ENCODE measurements around the gene CACNG5. TPM values are rescaled to one million over a fixed set of nuclear protein-coding genes. Genes with fewer than 3 reads are reported as not detected.

The CACNG5 gene
- total RNA-seq, 1 donor from 2014 or later, result not detected

GRCh38 chr17:66920435-66920834 lies 85.5 kb downstream of the CACNG5 start:
- no peak for TF ChIP-seq CTCF (IDR thresholded peaks at IDR 0.05; ENCODE audit: insufficient read depth, low read length, poor library complexity, severe bottlenecking)
- Histone ChIP-seq H3K36me3 (ENCODE audit: control insufficient read depth, insufficient read depth, low read length) (no peaks in the 10 kb centered on the region), H3K27me3 (ENCODE audit: control insufficient read depth, insufficient read depth, low read length) (peaks cover 5% of the 10 kb centered on the region), H3K4me3 (ENCODE audit: low read depth, low read length) (no peak overlapping the region)
- no peak for DNase-seq (ENCODE audit: low read depth)

- Histone ChIP-seq H3K27me3 (ENCODE audit: control insufficient read depth, insufficient read depth, low read length) (peaks cover 5% of the 10 kb centered on the region), H3K36me3 (ENCODE audit: control insufficient read depth, insufficient read depth, low read length) (no peaks in the 10 kb centered on the region), H3K4me3 (ENCODE audit: low read depth, low read length) (no peak overlapping the region)
- no peak for DNase-seq (ENCODE audit: low read depth)
- no peak for TF ChIP-seq CTCF (IDR thresholded peaks at IDR 0.05; ENCODE audit: insufficient read depth, low read length, poor library complexity, severe bottlenecking)
These were observed 86.0 kb downstream of the CACNG5 start for GRCh38 chr17:66920950-66921349.

DNA sequence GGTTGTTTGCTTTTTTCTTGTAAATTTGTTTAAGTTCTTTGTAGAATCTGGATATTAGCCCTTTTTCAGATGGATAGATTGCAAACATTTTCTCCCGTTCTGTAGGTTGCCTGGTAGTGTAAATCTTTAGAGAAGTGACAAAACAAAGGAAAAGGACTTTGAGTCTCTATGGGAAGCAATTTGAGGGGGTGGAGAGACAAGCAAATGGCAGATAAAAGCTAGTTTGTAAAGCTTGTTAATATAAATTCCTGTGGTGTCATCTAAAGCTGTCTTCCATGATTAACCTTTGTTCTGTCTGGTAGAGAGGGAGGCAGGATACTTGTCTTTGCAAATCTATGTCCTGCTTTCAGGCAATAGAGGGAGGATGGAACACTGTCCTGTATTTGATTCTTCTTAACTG lies 89.0 kb downstream of the CACNG5 start:
- no peak for DNase-seq (ENCODE audit: low read depth)
- TF ChIP-seq CTCF (IDR thresholded peaks at IDR 0.05; ENCODE audit: insufficient read depth, low read length, poor library complexity, severe bottlenecking), result no peak
- Histone ChIP-seq H3K27me3 (ENCODE audit: control insufficient read depth, insufficient read depth, low read length) (peaks cover 5% of the 10 kb centered on the region), H3K4me3 (ENCODE audit: low read depth, low read length) (no peak overlapping the region), H3K36me3 (ENCODE audit: control insufficient read depth, insufficient read depth, low read length) (no peaks in the 10 kb centered on the region)

GRCh38 chr17:66925811-66926500 lies 91.0 kb downstream of the CACNG5 start:
- Histone ChIP-seq H3K36me3 (ENCODE audit: control insufficient read depth, insufficient read depth, low read length) (no peaks in the 10 kb centered on the region), H3K4me3 (ENCODE audit: low read depth, low read length) (no peak overlapping the region), H3K27me3 (ENCODE audit: control insufficient read depth, insufficient read depth, low read length) (peaks cover under 1% of the 10 kb centered on the region)
- no peak for DNase-seq (ENCODE audit: low read depth)
- TF ChIP-seq CTCF (IDR thresholded peaks at IDR 0.05; ENCODE audit: insufficient read depth, low read length, poor library complexity, severe bottlenecking), result no peak

DNA sequence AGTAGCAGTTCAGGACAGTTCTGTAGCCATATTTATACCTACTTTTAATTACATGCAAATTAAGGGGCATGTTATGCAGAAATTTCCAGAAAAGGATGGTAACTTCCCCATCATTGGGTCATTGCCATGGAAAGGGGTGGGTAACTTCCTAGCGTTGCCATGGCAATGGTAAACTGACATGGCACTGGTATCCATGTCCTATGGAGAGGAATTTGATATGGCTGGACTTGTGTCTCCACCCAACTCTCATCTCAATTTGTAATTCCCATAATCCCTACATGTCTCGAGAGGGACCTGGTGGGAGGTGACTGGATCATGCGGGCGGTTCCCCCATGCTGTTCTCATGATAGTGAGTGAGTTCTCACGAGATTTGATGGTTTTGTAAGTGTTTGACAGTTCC lies 94.0 kb downstream of the CACNG5 start:
- Histone ChIP-seq H3K36me3 (ENCODE audit: control insufficient read depth, insufficient read depth, low read length) (no peaks in the 10 kb centered on the region), H3K27me3 (ENCODE audit: control insufficient read depth, insufficient read depth, low read length) (no peaks in the 10 kb centered on the region), H3K4me3 (ENCODE audit: low read depth, low read length) (no peak overlapping the region)
- no peak for DNase-seq (ENCODE audit: low read depth)
- TF ChIP-seq CTCF (IDR thresholded peaks at IDR 0.05; ENCODE audit: insufficient read depth, low read length, poor library complexity, severe bottlenecking), result no peak

DNA sequence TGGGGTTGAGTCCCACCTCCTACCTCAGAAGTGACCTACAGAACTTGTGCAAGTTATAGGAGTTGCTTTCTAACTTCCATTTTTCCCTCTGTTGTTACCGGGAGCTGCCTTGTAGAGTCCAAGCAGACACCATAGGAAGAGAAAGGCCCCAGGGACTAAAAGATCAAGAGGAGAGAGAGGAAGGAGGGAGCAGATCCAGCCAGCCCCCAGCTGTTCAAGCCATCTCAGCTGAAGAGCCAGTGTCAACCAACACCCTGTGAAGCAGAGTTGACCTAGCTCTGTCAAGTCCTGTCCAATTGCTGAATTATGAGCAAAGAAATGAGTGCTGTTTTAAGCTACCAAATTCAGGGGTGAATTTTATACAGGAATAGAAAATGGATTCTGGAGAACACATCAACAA lies 94.7 kb downstream of the CACNG5 start:
- DNase-seq (ENCODE audit: low read depth), result no peak
- Histone ChIP-seq H3K27me3 (ENCODE audit: control insufficient read depth, insufficient read depth, low read length) (no peaks in the 10 kb centered on the region), H3K36me3 (ENCODE audit: control insufficient read depth, insufficient read depth, low read length) (no peaks in the 10 kb centered on the region), H3K4me3 (ENCODE audit: low read depth, low read length) (no peak overlapping the region)
- TF ChIP-seq CTCF (IDR thresholded peaks at IDR 0.05; ENCODE audit: insufficient read depth, low read length, poor library complexity, severe bottlenecking), result no peak

All from kidney epithelial cell (primary cell).